Ishikawa (cell line): ENCODE results near the gene NHSL2.

Source experiments
- CEBPB ChIP-seq: IDR thresholded peaks from 2 replicates; pipeline ENCODE4 v1.6.1; 2012
- CREB1 ChIP-seq: IDR thresholded peaks from 2 replicates; pipeline ENCODE4 v1.6.1; 2012; ENCODE audit warnings: low read depth
- EGR1 ChIP-seq: IDR thresholded peaks from 2 replicates; pipeline ENCODE4 v1.6.1; 2012
- EP300 ChIP-seq: IDR thresholded peaks from 2 replicates; pipeline ENCODE4 v1.6.1; 2012; ENCODE audit warnings: borderline replicate concordance
- FOXM1 ChIP-seq: IDR thresholded peaks from 2 replicates; pipeline ENCODE4 v1.6.1; 2012; ENCODE audit warnings: low read depth, borderline replicate concordance
- NFIC ChIP-seq: IDR thresholded peaks from 2 replicates; pipeline ENCODE4 v1.6.1; 2012
- RAD21 ChIP-seq: IDR thresholded peaks from 2 replicates; pipeline ENCODE4 v1.6.1; 2012; ENCODE audit warnings: low read depth
- TAF1 ChIP-seq: IDR thresholded peaks from 2 replicates; pipeline ENCODE4 v1.6.1; 2012; ENCODE audit warnings: low read depth, mild to moderate bottlenecking
- TCF12 ChIP-seq: IDR thresholded peaks from 2 replicates; pipeline ENCODE4 v1.6.1; 2012; ENCODE audit warnings: low read depth
- TEAD4 ChIP-seq: IDR thresholded peaks from 2 replicates; pipeline ENCODE4 v1.6.1; 2012
- YY1 ChIP-seq: IDR thresholded peaks from 2 replicates; pipeline ENCODE4 v1.6.1; 2012; ENCODE audit warnings: low read depth
- ZBTB7A ChIP-seq: IDR thresholded peaks from 2 replicates; pipeline ENCODE4 v1.6.1; 2012; ENCODE audit warnings: low read depth
- TF ChIP-seq, protein P1 (sequence below): IDR thresholded peaks from 2 replicates; pipeline ENCODE4 v1.6.1; 2012; ENCODE audit warnings: low read depth, mild to moderate bottlenecking
- TF ChIP-seq, protein P2 (sequence below): IDR thresholded peaks from 2 replicates; pipeline ENCODE4 v1.6.1; 2012
- TF ChIP-seq, protein P3 (sequence below): IDR thresholded peaks from 2 replicates; pipeline ENCODE4 v1.6.1; 2012

Gene NHSL2

DNA sequence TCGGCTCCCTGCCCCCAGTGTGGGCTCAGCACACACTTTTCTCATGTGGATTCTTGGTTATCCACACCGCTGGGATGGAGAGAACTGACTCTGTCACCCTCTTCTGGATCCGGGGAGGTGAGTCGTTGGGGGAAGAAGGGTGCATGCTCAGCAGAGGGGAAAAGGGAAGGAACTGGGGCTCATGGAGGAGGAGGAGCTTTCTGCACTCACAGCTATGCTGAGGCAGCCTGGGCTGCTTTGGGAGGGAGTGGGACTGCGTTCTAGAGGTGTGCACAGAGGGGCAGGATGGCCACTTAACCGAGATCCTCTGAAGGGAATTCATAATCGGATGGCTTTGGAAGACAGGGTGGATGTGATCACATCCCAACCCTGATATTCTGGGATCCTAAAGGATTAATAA, 169.5 kb downstream of the NHSL2 start:
- no peak for TF ChIP-seq YY1
- TF ChIP-seq FOXM1: no peak
- no peak for TF ChIP-seq CREB1
- TF ChIP-seq, protein P1, sequence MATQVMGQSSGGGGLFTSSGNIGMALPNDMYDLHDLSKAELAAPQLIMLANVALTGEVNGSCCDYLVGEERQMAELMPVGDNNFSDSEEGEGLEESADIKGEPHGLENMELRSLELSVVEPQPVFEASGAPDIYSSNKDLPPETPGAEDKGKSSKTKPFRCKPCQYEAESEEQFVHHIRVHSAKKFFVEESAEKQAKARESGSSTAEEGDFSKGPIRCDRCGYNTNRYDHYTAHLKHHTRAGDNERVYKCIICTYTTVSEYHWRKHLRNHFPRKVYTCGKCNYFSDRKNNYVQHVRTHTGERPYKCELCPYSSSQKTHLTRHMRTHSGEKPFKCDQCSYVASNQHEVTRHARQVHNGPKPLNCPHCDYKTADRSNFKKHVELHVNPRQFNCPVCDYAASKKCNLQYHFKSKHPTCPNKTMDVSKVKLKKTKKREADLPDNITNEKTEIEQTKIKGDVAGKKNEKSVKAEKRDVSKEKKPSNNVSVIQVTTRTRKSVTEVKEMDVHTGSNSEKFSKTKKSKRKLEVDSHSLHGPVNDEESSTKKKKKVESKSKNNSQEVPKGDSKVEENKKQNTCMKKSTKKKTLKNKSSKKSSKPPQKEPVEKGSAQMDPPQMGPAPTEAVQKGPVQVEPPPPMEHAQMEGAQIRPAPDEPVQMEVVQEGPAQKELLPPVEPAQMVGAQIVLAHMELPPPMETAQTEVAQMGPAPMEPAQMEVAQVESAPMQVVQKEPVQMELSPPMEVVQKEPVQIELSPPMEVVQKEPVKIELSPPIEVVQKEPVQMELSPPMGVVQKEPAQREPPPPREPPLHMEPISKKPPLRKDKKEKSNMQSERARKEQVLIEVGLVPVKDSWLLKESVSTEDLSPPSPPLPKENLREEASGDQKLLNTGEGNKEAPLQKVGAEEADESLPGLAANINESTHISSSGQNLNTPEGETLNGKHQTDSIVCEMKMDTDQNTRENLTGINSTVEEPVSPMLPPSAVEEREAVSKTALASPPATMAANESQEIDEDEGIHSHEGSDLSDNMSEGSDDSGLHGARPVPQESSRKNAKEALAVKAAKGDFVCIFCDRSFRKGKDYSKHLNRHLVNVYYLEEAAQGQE: no peak
- no peak for TF ChIP-seq CEBPB
- TF ChIP-seq EGR1: no peak
- TF ChIP-seq EP300: no peak
- TF ChIP-seq, protein P2, sequence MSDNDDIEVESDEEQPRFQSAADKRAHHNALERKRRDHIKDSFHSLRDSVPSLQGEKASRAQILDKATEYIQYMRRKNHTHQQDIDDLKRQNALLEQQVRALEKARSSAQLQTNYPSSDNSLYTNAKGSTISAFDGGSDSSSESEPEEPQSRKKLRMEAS: no peak
- no peak for TF ChIP-seq TCF12
- no peak for TF ChIP-seq TAF1
- TF ChIP-seq RAD21: no peak
- no peak for TF ChIP-seq NFIC

DNA sequence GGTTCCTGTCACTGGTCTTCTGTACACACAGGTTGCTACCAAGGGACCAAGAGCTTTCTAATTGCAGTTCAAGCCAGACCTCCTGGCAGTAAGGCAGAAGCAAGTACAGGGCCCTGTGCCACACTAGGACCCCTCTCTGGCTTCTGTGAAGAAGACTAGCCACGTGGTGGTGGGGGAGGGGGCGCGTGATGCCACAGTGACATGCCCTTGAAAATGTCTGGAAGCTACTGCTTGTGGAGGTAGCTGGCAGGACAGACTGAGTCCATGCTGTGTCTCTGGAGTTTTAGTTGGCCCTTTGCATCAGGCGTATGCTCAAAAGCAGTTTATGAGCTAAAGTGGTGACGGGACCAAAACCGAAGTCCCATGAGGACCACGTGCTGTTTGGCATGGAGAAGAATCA, 170.2 kb downstream of the NHSL2 start:
- no peak for TF ChIP-seq FOXM1
- no peak for TF ChIP-seq TCF12
- TF ChIP-seq, protein P3, sequence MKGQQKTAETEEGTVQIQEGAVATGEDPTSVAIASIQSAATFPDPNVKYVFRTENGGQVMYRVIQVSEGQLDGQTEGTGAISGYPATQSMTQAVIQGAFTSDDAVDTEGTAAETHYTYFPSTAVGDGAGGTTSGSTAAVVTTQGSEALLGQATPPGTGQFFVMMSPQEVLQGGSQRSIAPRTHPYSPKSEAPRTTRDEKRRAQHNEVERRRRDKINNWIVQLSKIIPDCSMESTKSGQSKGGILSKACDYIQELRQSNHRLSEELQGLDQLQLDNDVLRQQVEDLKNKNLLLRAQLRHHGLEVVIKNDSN: no peak
- TF ChIP-seq YY1: no peak
- TF ChIP-seq TEAD4: no peak
- no peak for TF ChIP-seq ZBTB7A
- no peak for TF ChIP-seq RAD21
- TF ChIP-seq, protein P1: no peak
- no peak for TF ChIP-seq EP300
- TF ChIP-seq NFIC: no peak
- TF ChIP-seq, protein P2: no peak
- TF ChIP-seq CEBPB: no peak
- TF ChIP-seq CREB1: no peak
- TF ChIP-seq TAF1: no peak
- no peak for TF ChIP-seq EGR1

DNA sequence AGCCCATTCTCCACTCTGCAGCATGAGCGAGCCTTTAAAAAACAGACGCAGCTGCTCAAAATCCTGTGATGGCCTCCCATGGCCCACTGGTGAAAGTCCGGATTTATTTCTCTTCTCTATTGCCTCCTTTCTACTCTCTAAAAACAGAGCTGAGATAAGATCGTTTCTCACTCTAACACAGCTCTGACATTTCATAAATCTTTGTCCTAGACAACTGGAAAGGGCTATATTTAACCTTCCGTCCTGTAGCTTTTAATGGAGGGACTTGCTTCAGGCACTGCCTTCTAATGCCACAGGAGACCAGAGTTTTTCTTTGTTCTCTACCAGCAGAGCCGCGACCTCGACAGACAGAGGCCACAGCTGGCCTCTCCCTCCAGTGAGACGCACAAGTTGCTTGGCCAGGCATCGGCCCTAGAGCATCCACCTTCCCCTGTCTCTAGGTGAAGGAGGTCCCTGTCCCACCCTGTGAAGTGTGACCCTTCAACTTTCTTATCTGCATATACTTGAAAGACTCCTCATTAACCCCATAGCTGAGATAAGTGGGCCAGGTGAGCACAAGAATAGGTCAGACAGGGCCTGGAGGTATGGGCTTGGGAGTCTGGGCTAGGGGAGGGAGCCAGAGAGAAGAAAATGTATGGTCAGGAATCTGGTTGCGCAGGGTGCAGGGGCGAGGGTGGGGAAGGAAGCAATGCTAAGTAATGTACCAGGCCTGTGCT, 171.1 kb downstream of the NHSL2 start:
- TF ChIP-seq TAF1 (no peak), NFIC (no peak), EGR1 (no peak), ZBTB7A (no peak), CEBPB (no peak), FOXM1 (no peak), YY1 (no peak), TEAD4 (no peak), RAD21 (no peak), CREB1 (no peak), EP300 (no peak)
- TF ChIP-seq, protein P1: no peak
- TF ChIP-seq, protein P3: no peak

DNA sequence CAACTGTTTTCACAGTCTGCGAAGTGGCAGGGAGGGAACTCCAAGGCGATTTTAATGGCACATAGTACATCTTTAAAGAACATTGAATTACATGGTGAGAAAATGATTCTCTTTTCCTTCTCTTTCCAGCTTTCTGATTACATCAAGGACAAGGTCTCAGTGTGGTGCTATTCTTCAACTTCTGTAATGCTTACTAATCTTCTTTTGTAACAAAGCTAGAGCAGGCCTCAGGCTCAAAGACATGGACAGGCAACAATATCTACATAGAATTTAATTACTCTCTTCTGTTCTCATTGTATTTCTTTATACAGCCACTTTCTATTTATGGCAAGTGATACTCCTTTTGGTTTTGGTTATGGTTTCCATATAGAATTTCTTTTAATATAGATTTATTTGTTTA, 172.6 kb downstream of the NHSL2 start:
- TF ChIP-seq EP300 (no peak), ZBTB7A (no peak), TAF1 (no peak), FOXM1 (no peak), RAD21 (no peak), CREB1 (no peak), CEBPB (no peak), YY1 (no peak), TCF12 (no peak), TEAD4 (no peak)
- TF ChIP-seq, protein P1: no peak
- TF ChIP-seq, protein P2: no peak
